Activated T-helper 1 cell treated with anti-CD3 and anti-CD28 coated beads, Interleukin-12 subunit alpha, Interleukin-12 subunit beta, Interleukin-2, Interleukin-4 antibody, amounts not matched to agents 30 ng/mL and 10 ng/mL and 1 ng/mL, durations not matched to agents 14 hours and 24 hours and 36 hours (primary cell): Measurements from ENCODE around the gene NAA38. TPM values are rescaled to one million over a fixed set of nuclear protein-coding genes. Genes with fewer than 3 reads are reported as not detected.
"Not testable (repeated sequence)": the region's sequence is repeated elsewhere in the genome, so short reads cannot be mapped to it uniquely, and the experiment has no call there.

Experiments
- DNase-seq: peaks from one replicate; pipeline ENCODE4 v3.0.0; 2021; ENCODE audit warnings: low spot score
- H3K27ac Mint-ChIP-seq: one replicate; pipeline ENCODE4 v1.8.0; 2021; ENCODE audit warnings: mild to moderate bottlenecking, mixed read lengths
- H3K27me3 Mint-ChIP-seq: one replicate; pipeline ENCODE4 v1.8.0; 2022; ENCODE audit warnings: mild to moderate bottlenecking, moderate library complexity, mixed read lengths; ENCODE audit not compliant: insufficient read depth
- H3K36me3 Mint-ChIP-seq: one replicate; pipeline ENCODE4 v1.8.0; 2021; ENCODE audit warnings: low read depth, mixed read lengths
- H3K4me1 Mint-ChIP-seq: one replicate; pipeline ENCODE4 v1.8.0; 2021; ENCODE audit warnings: low read depth, mixed read lengths
- H3K4me3 Mint-ChIP-seq: one replicate; pipeline ENCODE4 v1.8.0; 2021; ENCODE audit warnings: mild to moderate bottlenecking, moderate library complexity, mixed read lengths
- H3K9me3 Mint-ChIP-seq: one replicate; pipeline ENCODE4 v1.8.0; 2021; ENCODE audit warnings: mixed read lengths
- intact Hi-C: fragments of 100-400 bp; cut with micrococcal nuclease; formaldehyde crosslinking; loops from one replicate; pipeline ENCODE4 v1.15.1; 2024
- total RNA-seq: library from RNA; stranded (reverse); gene quantifications from 2 replicates; pipeline ENCODE4 v1.2.3, GENCODE V29; 2022

The NAA38 gene
- total RNA-seq, 1 donor from 2014 or later = 36.4 TPM

DNA sequence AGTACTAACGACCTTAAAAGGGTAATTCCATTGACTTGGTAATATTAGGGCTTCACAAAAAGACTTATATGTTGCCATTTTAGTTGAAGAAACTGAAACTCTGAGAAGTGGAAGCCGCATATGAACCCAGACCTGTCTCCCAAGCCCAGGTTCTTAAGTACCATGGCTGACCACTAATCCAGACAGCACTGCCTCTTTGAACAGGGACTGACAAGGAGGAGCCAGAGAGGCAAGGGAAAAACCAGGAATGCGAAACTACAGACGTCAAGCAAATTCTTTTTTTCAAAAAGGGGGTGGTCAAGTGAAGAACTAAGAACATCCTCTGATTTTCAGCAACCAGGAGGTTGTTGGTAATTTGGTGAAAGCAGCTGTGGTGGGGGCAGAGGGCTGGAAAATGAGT, 15.7 kb upstream of the NAA38 start:
- Mint-ChIP-seq H3K27ac (no peak overlapping the region), H3K4me3 (no peak overlapping the region), H3K9me3 (no peaks in the 10 kb centered on the region), H3K4me1 (peaks cover 21% of the 10 kb centered on the region), H3K27me3 (no peaks in the 10 kb centered on the region), H3K36me3 (peaks cover 25% of the 10 kb centered on the region)
- no peak for DNase-seq
- intact Hi-C loops = no loop called here

DNA sequence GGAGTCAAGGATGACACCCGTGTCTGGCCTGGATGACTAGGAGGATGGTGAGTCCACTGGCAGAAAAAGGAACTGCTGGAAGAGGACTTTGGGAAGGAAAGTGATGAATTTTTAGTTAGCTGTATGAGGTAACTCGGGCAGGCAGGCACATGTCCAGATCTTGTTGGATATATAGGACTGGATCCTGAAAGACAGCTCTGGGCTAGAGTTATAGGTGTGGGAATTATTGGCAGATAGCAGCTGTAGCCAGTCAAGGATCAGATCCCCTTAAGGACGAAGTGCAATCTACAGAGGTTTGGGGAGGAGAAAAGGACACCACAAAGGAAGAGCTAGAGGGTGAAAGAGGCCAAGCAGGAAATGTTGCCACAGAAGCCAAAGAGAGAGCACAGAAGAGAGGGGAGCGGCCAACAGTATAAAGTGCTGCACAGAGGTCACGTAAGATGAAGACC, 10.5 kb upstream of the NAA38 start:
- Mint-ChIP-seq H3K4me1 (peaks cover 24% of the 10 kb centered on the region), H3K27ac (peak overlapping the region; percentile 21), H3K9me3 (no peaks in the 10 kb centered on the region), H3K4me3 (peak overlapping the region; percentile 16), H3K36me3 (peaks cover 22% of the 10 kb centered on the region), H3K27me3 (no peaks in the 10 kb centered on the region)
- DNase-seq = no peak
- intact Hi-C loops = no loop called here

DNA sequence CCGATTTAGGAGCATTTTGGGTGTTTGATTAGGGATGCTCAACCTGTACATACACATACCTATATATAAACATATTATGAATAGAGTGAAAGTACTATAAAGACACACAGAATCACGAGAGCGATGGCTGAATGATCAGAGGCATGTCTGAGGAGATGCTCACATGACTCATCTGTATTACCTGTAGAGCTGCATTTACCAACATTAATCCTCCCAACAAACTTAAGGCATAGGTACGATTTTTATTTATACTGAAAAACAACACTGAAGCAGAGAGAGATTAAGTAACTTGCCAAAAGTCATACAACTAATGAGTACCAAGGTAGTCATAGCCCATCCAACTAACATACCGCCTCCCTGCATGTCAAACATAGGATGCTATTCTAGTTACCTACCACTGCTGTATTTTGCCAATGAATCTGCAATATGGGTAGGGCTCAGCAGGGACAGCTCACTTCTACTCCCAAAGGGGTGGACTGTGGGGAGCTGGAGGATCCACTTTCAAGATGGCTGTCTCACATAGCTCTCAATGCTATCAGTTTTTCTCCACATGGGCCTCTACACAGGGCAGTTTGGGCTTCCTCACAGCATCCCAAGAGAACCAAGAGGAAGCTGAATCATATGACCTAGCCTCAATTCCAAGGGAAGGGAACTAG, 7.8 kb upstream of the NAA38 start:
- H3K36me3 Mint-ChIP-seq = peaks cover 27% of the 10 kb centered on the region
- H3K27ac Mint-ChIP-seq = no peak overlapping the region
- intact Hi-C loops = no loop called here
- H3K4me1 Mint-ChIP-seq = peaks cover 24% of the 10 kb centered on the region
- DNase-seq = no peak
- no peaks in the 10 kb centered on the region for H3K27me3 Mint-ChIP-seq
- no peak overlapping the region for H3K4me3 Mint-ChIP-seq
- no peaks in the 10 kb centered on the region for H3K9me3 Mint-ChIP-seq

- intact Hi-C loops, DNase-seq: not testable (repeated sequence)
These were observed 7.0 kb upstream of the NAA38 start for GRCh38 chr17:7864384-7864783.

GRCh38 chr17:7862692-7863437, 5.5 kb upstream of the NAA38 start:
- peaks cover 13% of the 10 kb centered on the region for H3K4me1 Mint-ChIP-seq

More at GRCh38 chr17:7864384-7864783, 7.0 kb upstream of the NAA38 start:
- not testable (repeated sequence) for H3K27me3 Mint-ChIP-seq, H3K9me3 Mint-ChIP-seq, H3K4me3 Mint-ChIP-seq, H3K27ac Mint-ChIP-seq
- Mint-ChIP-seq H3K36me3 (peaks cover 32% of the 10 kb centered on the region), H3K4me1 (peaks cover 24% of the 10 kb centered on the region)

GRCh38 chr17:7859028-7859427, 1.7 kb upstream of the NAA38 start:
- intact Hi-C loops = loop anchor here (5.0 to 10.0 kb wide), 3 partner anchors 198 to 844 kb away; partner anchors contain the start of genes EIF5A and RNASEK
- no peak for DNase-seq
- Mint-ChIP-seq H3K9me3 (no peaks in the 10 kb centered on the region), H3K27me3 (no peaks in the 10 kb centered on the region), H3K4me1 (no peaks in the 10 kb centered on the region), H3K27ac (no peak overlapping the region), H3K36me3 (peaks cover 25% of the 10 kb centered on the region), H3K4me3 (no peak overlapping the region)

More at GRCh38 chr17:7862692-7863437, 5.5 kb upstream of the NAA38 start:
- no peak for DNase-seq
- Mint-ChIP-seq H3K9me3 (no peaks in the 10 kb centered on the region), H3K36me3 (peaks cover 31% of the 10 kb centered on the region), H3K4me3 (no peak overlapping the region), H3K27ac (no peak overlapping the region), H3K27me3 (no peaks in the 10 kb centered on the region)
- intact Hi-C loops = loop anchor here (1.0 kb wide), 3 partner anchors 35 to 125 kb away; no protein-coding TSS in a partner anchor

DNA sequence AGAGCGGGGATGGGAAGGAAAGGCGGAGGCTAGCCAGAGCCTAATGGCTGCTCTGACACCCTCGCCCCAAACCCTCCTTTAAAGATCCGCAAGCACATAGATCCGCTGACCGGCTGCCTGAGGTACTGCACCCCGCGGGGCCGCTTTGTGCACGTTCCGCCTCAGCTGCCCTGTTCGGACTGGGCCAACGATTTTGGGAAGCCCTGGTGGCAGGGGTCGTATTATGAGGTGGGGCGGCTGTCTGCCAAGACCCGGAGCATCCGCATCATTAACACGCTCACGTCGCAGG, 1.1 kb upstream of the NAA38 start:
- Mint-ChIP-seq H3K4me1 (no peaks in the 10 kb centered on the region), H3K27me3 (no peaks in the 10 kb centered on the region), H3K9me3 (no peaks in the 10 kb centered on the region), H3K4me3 (no peak overlapping the region), H3K27ac (no peak overlapping the region), H3K36me3 (peaks cover 29% of the 10 kb centered on the region)
- DNase-seq = no peak
- intact Hi-C loops = loop anchor here (5.0 to 10.0 kb wide), 3 partner anchors 199 to 844 kb away; partner anchors contain the start of genes EIF5A and RNASEK

DNA sequence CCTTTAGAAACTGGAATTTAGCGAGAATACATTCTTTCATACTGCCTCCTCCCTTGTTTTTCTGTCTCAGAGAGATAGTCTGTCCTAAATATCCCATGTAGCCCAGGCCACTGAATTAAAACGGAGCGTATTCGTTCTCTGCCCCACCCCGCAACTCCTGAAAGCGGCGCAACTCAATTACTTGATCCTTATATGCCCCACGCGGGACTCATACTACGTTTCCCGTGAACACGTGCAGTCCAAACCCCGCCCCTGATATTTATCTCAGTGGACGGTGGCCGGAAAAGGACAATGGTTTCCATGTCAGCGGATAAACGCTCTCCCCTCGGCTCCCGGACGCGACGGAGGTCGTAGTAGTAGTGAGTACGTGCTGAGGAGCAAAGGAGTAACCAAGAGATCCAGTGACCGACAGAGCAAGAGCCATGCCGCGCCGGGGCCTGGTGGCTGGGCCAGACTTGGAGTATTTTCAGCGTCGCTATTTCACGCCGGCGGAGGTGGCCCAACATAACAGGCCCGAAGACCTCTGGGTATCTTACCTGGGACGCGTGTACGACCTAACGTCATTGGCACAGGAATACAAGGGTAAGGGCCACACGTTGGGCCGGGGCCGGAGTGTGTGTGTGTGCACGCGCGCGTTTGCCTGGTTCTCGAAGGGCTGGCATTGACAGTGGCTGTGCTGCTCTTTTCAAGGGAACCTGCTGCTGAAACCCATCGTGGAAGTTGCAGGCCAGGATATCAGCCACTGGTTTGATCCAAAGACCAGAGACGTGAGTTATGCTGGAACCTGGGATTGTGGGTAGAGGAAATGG, 558 bp upstream of the NAA38 start, which contains the start of gene CYB5D1:
Gene CYB5D1, plus strand, starts transcription at position 291 of the 809 bp plus-strand sequence. Its CDS starts 132 bp downstream, at position 423.
- peaks cover 29% of the 10 kb centered on the region for H3K36me3 Mint-ChIP-seq
- H3K9me3 Mint-ChIP-seq = no peaks in the 10 kb centered on the region
- DNase-seq = peak; percentile 87
- H3K27me3 Mint-ChIP-seq = no peaks in the 10 kb centered on the region
- H3K4me3 Mint-ChIP-seq = no peak within 1 kb of the TSS
- no peaks in the 10 kb centered on the region for H3K4me1 Mint-ChIP-seq
- intact Hi-C loops = loop anchor here (1.0 to 10.0 kb wide), 13 partner anchors 14 to 843 kb away; partner anchors contain the start of genes CNTROB, EIF5A, KDM6B and RNASEK
- H3K27ac Mint-ChIP-seq = no peak within 1 kb of the TSS

GRCh38 chr17:7856011-7856810, 1.1 kb downstream of the NAA38 start:
- Mint-ChIP-seq H3K9me3 (no peaks in the 10 kb centered on the region), H3K4me3 (no peak overlapping the region), H3K36me3 (peaks cover 37% of the 10 kb centered on the region), H3K27me3 (no peaks in the 10 kb centered on the region), H3K4me1 (peaks cover under 1% of the 10 kb centered on the region), H3K27ac (no peak overlapping the region)
- intact Hi-C loops = loop anchor here (5.0 to 10.0 kb wide), 3 partner anchors 201 to 841 kb away; partner anchors contain the start of genes EIF5A and RNASEK
- no peak for DNase-seq

GRCh38 chr17:7855660-7856010, 1.7 kb downstream of the NAA38 start:
- DNase-seq = no peak
- intact Hi-C loops = loop anchor here (5.0 to 10.0 kb wide), 3 partner anchors 202 to 841 kb away; partner anchors contain the start of genes EIF5A and RNASEK
- H3K27me3 Mint-ChIP-seq = no peaks in the 10 kb centered on the region
- no peak overlapping the region for H3K27ac Mint-ChIP-seq
- no peak overlapping the region for H3K4me3 Mint-ChIP-seq
- H3K9me3 Mint-ChIP-seq = no peaks in the 10 kb centered on the region
- peaks cover 39% of the 10 kb centered on the region for H3K36me3 Mint-ChIP-seq
- H3K4me1 Mint-ChIP-seq = peaks cover 5% of the 10 kb centered on the region

- H3K27me3 Mint-ChIP-seq = no peaks in the 10 kb centered on the region
- DNase-seq = no peak
- H3K4me1 Mint-ChIP-seq = peaks cover 8% of the 10 kb centered on the region
- no peaks in the 10 kb centered on the region for H3K9me3 Mint-ChIP-seq
- intact Hi-C loops = loop anchor here (5.0 to 10.0 kb wide), 3 partner anchors 202 to 840 kb away; partner anchors contain the start of genes EIF5A and RNASEK
- peak within 1 kb of the TSS; percentile 15 for H3K4me3 Mint-ChIP-seq
- H3K27ac Mint-ChIP-seq = no peak within 1 kb of the TSS
- H3K36me3 Mint-ChIP-seq = peaks cover 43% of the 10 kb centered on the region
These were observed 2.3 kb downstream of the NAA38 start, which contains the start of gene TMEM88 for GRCh38 chr17:7854851-7855659. TMEM88 (plus strand) TSS chr17:7855066; CDS start chr17:7855075, 9 bp downstream.
